MCF 10A (cell line): ENCODE results near the gene CLPTM1L. TPM values are rescaled to one million over a fixed set of nuclear protein-coding genes. Genes with fewer than 3 reads are reported as not detected.

Experiments
- BruUV-seq: library from RNA; stranded (reverse); fragments of 400-500 nt; replicated peaks from 2 replicates; lab custom pipeline; 2021; lab: Mats Ljungman, UMichigan
- CTCF ChIA-PET: fragments of 300-600 bp; sonication (Branson Sonifier 250); formaldehyde crosslinking; extraction: SDS; loops from one replicate; lab custom pipeline; 2021; ENCODE audit warnings: antibody characterized with exemption, inconsistent platforms; lab: Yijun Ruan, JAX
- POLR2A ChIA-PET: fragments of 300-600, 350-650 bp; sonication (Branson Sonifier 250); formaldehyde crosslinking; extraction: SDS; loops from one replicate; lab custom pipeline; 2020; ENCODE audit warnings: antibody characterized with exemption, inconsistent platforms; lab: Yijun Ruan, JAX
- DNase-seq: peaks from one replicate; pipeline ENCODE4 v3.0.0-alpha.2; 2018; ENCODE audit not compliant: unreplicated experiment
- H3K27ac Mint-ChIP-seq: one replicate; pipeline ENCODE4 v1.8.0; 2022; ENCODE audit warnings: mild to moderate bottlenecking, low read depth, mixed read lengths; ENCODE audit not compliant: unreplicated experiment
- H3K27me3 Mint-ChIP-seq: one replicate; pipeline ENCODE4 v1.8.0; 2022; ENCODE audit warnings: mixed read lengths; ENCODE audit not compliant: insufficient read depth, unreplicated experiment
- H3K36me3 Mint-ChIP-seq: one replicate; pipeline ENCODE4 v1.8.0; 2022; ENCODE audit warnings: mild to moderate bottlenecking, moderate library complexity, mixed read lengths; ENCODE audit not compliant: insufficient read depth, unreplicated experiment
- H3K4me1 Mint-ChIP-seq: one replicate; pipeline ENCODE4 v1.8.0; 2022; ENCODE audit warnings: mixed read lengths; ENCODE audit not compliant: insufficient read depth, unreplicated experiment
- H3K4me3 Mint-ChIP-seq: one replicate; pipeline ENCODE4 v1.8.0; 2022; ENCODE audit warnings: mild to moderate bottlenecking, moderate library complexity, mixed read lengths; ENCODE audit not compliant: unreplicated experiment
- H3K9me3 Mint-ChIP-seq: one replicate; pipeline ENCODE4 v1.8.0; 2022; ENCODE audit warnings: mixed read lengths; ENCODE audit not compliant: unreplicated experiment
- CTCF ChIP-seq: fragments of 200-600 bp; IDR thresholded peaks from one replicate; pipeline ENCODE4 v1.8.0; 2022; ENCODE audit warnings: antibody characterized with exemption, mild to moderate bottlenecking; ENCODE audit not compliant: unreplicated experiment
- intact Hi-C: fragments of 100-400 bp; cut with micrococcal nuclease; formaldehyde crosslinking; loops from 2 replicates; pipeline ENCODE4 v1.14.1; 2022
- total RNA-seq: library from RNA; stranded (reverse); gene quantifications from 2 replicates; pipeline ENCODE4 v1.2.3, GENCODE V29; 2022

The CLPTM1L gene
- total RNA-seq, 1 experiment from 2014 or later, result 128 TPM

DNA sequence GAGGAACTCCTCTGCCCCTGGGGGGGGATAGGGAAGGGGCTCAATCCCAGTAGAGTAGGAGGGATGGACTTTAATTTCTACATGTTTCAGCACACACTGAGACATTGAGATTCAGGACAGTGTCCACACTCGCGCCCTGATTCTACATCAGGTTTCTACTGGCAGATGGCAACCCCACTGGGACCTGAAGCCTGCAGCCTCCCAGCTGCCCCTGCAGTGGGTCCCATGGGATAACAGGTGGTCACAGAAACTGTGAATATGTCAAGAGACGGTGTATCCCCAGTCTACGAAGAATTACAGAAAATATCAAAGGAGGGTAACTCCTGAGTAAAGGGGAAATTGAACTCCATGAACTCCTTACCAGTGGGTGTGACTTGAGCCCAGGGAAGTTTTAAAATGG lies 47.7 kb downstream of the CLPTM1L start:
- Mint-ChIP-seq H3K4me1 (no peaks in the 10 kb centered on the region), H3K4me3 (no peak overlapping the region), H3K27me3 (peaks cover under 1% of the 10 kb centered on the region), H3K27ac (no peak overlapping the region), H3K36me3 (no peaks in the 10 kb centered on the region), H3K9me3 (no peaks in the 10 kb centered on the region)
- TF ChIP-seq CTCF, result no peak
- BruUV-seq, result no TSS peak
- ChIA-PET POLR2A (no interaction called here), CTCF (interaction anchor here (0.6 kb wide), 1 partner anchor 154 kb away, joined by 4 read pairs; no protein-coding TSS in a partner anchor)
- intact Hi-C loops, result no loop called here
- DNase-seq, result no peak

- CTCF ChIA-PET, result no interaction called here
- H3K4me1 Mint-ChIP-seq, result no peaks in the 10 kb centered on the region
- no peak overlapping the region for H3K27ac Mint-ChIP-seq
- H3K9me3 Mint-ChIP-seq, result no peaks in the 10 kb centered on the region
- intact Hi-C loops, result no loop called here
- DNase-seq, result no peak
- H3K4me3 Mint-ChIP-seq, result no peak overlapping the region
- H3K27me3 Mint-ChIP-seq, result no peaks in the 10 kb centered on the region
- no peak for TF ChIP-seq CTCF
- POLR2A ChIA-PET, result no interaction called here
- H3K36me3 Mint-ChIP-seq, result peaks cover 5% of the 10 kb centered on the region
- BruUV-seq, result no TSS peak
Observed at GRCh38 chr5:1295650-1296037, 49.3 kb downstream of the CLPTM1L start.

GRCh38 chr5:1294835-1295649 lies 49.9 kb downstream of the CLPTM1L start, which contains the start of gene TERT:
TERT (minus strand) TSS chr5:1295068; CDS start chr5:1294989, 79 bp downstream.
- Mint-ChIP-seq H3K9me3 (no peaks in the 10 kb centered on the region), H3K4me1 (no peaks in the 10 kb centered on the region), H3K27me3 (no peaks in the 10 kb centered on the region), H3K27ac (no peak within 1 kb of the TSS), H3K4me3 (no peak within 1 kb of the TSS), H3K36me3 (peaks cover 5% of the 10 kb centered on the region)
- no TSS peak for BruUV-seq
- no peak for DNase-seq
- intact Hi-C loops, result no loop called here
- ChIA-PET CTCF (no interaction called here), POLR2A (no interaction called here)
- TF ChIP-seq CTCF, result no peak

DNA sequence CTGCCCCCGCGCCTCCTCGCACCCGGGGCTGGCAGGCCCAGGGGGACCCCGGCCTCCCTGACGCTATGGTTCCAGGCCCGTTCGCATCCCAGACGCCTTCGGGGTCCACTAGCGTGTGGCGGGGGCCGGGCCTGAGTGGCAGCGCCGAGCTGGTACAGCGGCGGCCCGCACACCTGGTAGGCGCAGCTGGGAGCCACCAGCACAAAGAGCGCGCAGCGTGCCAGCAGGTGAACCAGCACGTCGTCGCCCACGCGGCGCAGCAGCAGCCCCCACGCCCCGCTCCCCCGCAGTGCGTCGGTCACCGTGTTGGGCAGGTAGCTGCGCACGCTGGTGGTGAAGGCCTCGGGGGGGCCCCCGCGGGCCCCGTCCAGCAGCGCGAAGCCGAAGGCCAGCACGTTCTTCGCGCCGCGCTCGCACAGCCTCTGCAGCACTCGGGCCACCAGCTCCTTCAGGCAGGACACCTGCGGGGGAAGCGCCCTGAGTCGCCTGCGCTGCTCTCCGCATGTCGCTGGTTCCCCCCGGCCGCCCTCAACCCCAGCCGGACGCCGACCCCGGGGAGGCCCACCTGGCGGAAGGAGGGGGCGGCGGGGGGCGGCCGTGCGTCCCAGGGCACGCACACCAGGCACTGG lies 50.6 kb downstream of the CLPTM1L start:
- Mint-ChIP-seq H3K36me3 (peaks cover 5% of the 10 kb centered on the region), H3K27me3 (no peaks in the 10 kb centered on the region), H3K27ac (no peak overlapping the region), H3K4me1 (no peaks in the 10 kb centered on the region), H3K4me3 (no peak overlapping the region), H3K9me3 (no peaks in the 10 kb centered on the region)
- POLR2A ChIA-PET, result no interaction called here
- intact Hi-C loops, result no loop called here
- no TSS peak for BruUV-seq
- no peak for DNase-seq
- CTCF ChIA-PET, result no interaction called here
- no peak for TF ChIP-seq CTCF
